ENCODE results near the gene TOR3A.
A peak's percentile ranks its signal among the peaks of the same experiment; 100 is the strongest.
"Not testable (repeated sequence)": the region's sequence is repeated elsewhere in the genome, so short reads cannot be mapped to it uniquely, and the experiment has no call there.

Gene TOR3A
- 29.0 to 49.8 (median 37.4) reads per million in 9 experiments for total RNA-seq

DNA sequence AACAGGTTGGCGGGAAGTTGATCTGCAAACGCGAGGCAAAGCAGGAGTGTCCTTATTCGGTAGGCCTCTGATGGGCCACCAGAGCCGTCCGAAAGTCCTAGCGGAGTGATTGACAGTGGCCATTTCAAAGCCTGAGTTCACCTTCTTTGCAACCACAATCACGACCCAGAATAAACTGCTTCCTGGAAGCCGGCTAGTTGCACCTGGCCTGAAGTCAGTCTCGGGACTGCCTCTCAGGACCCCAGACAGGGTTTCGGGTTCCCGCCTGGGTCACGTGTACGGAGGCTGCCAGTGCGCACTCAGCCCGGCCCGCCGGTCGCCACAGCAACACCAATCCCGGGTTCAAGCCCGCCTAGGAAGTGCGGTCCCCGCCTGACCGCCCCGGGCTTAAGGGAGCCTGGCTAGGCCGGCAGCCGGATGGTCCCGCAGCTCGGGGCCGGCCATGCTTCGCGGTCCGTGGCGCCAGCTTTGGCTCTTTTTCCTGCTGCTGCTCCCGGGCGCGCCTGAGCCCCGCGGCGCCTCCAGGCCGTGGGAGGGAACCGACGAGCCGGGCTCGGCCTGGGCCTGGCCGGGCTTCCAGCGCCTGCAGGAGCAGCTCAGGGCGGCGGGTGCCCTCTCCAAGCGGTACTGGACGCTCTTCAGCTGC is at the start of gene TOR3A:
TSS of gene TOR3A (plus strand) at position 384 of the 646 bp plus-strand sequence. CDS start at position 443, 59 bp downstream.
- H3K36me3 Mint-ChIP-seq (ENCODE audit: insufficient read depth) = peaks cover 31% of the 10 kb centered on the region
- ATAC-seq (replicated peaks) (peak; percentile 75), DNase-seq (peak; percentile 66 to 68 (median 68))
- H3K4me3 Mint-ChIP-seq = peak within 1 kb of the TSS; percentile 99
- H3K27me3 Mint-ChIP-seq = no peaks in the 10 kb centered on the region
- peak within 1 kb of the TSS; percentile 97 to 98 for H3K27ac Mint-ChIP-seq
- H3K9me3 Mint-ChIP-seq = no peaks in the 10 kb centered on the region
- peaks cover 21 to 26% of the 10 kb centered on the region in 2 donors for H3K4me1 Mint-ChIP-seq (ENCODE audit: low read depth in 2 of 2)

DNA sequence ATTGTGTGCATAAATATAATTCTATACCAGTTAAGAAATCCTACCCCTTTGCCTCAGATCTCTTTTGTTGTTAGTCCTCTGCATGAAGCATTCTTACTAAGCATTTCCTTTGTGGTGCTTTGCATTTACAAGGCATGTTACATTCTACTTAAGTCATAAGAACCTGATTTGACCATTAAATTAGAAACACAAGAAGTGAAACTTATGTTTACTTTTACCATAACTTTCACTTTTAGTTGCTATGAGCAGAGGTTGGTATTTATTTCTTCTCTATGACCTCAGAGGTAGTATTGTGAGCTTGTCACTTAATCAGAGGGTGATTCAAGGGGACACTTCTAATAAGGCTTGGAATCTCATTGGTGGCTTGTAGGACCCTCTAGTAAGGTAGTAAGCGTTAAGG is 47.1 kb upstream of the TOR3A start:
- peak; percentile 58 for ATAC-seq (replicated peaks)
- DNase-seq = no peak
- H3K27ac Mint-ChIP-seq = peak overlapping the region; percentile 49 to 93
- no peaks in the 10 kb centered on the region for H3K36me3 Mint-ChIP-seq (ENCODE audit: insufficient read depth)
- no peaks in the 10 kb centered on the region for H3K9me3 Mint-ChIP-seq
- peaks cover 44 to 76% of the 10 kb centered on the region in 2 donors for H3K4me1 Mint-ChIP-seq (ENCODE audit: low read depth in 2 of 2)
- H3K4me3 Mint-ChIP-seq = peak overlapping the region in 1 of 2 donors; percentile 24
- no peaks in the 10 kb centered on the region for H3K27me3 Mint-ChIP-seq

DNA sequence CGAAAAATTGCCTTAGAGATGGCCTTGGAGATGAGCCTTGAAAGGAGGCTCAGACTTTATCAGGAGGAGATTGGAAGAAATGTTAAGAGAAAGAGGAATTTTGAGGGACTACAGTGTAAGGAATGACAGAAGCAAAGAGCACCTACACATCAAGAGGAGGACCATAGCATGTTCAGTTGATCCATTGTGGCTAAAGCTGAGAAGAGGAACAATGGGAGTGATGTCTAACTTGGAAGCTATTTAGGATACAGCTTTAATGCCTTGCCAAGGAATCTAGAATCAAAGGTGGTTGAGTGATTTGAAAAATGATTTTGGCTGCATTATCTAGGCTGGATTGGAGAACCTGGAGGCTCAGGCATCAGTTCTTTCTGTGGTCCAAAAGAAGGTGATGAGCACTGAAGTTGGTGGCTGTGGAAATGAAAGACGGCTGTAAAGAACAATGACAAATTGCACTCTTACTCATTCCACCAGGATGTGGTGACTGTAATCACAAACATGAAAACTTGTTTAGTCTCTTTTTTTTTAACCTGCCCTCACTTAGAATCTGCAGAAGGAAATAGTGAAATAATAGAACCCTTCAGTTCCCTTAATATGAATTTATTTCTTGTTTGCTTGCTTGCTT is 44.9 kb upstream of the TOR3A start:
- Mint-ChIP-seq H3K4me3 (peak overlapping the region in 1 of 2 donors; percentile 30), H3K27me3 (no peaks in the 10 kb centered on the region), H3K9me3 (no peaks in the 10 kb centered on the region), H3K36me3 (ENCODE audit: insufficient read depth) (no peaks in the 10 kb centered on the region), H3K27ac (peak overlapping the region; percentile 0 to 11), H3K4me1 (ENCODE audit: low read depth in 2 of 2) (peaks cover 37 to 56% of the 10 kb centered on the region in 2 donors)
- ATAC-seq (replicated peaks) (peak; percentile 68), DNase-seq (no peak)

GRCh38 chr1:179038528-179039281 is 43.2 kb upstream of the TOR3A start:
- peak overlapping the region in 1 of 2 donors; percentile 47 for H3K27ac Mint-ChIP-seq
- no peaks in the 10 kb centered on the region for H3K27me3 Mint-ChIP-seq
- H3K36me3 Mint-ChIP-seq (ENCODE audit: insufficient read depth) = peaks cover 4% of the 10 kb centered on the region
- no peaks in the 10 kb centered on the region for H3K9me3 Mint-ChIP-seq
- peaks cover 39 to 46% of the 10 kb centered on the region in 2 donors for H3K4me1 Mint-ChIP-seq (ENCODE audit: low read depth in 2 of 2)
- DNase-seq (no peak), ATAC-seq (replicated peaks) (no peak)
- no peak overlapping the region for H3K4me3 Mint-ChIP-seq

DNA sequence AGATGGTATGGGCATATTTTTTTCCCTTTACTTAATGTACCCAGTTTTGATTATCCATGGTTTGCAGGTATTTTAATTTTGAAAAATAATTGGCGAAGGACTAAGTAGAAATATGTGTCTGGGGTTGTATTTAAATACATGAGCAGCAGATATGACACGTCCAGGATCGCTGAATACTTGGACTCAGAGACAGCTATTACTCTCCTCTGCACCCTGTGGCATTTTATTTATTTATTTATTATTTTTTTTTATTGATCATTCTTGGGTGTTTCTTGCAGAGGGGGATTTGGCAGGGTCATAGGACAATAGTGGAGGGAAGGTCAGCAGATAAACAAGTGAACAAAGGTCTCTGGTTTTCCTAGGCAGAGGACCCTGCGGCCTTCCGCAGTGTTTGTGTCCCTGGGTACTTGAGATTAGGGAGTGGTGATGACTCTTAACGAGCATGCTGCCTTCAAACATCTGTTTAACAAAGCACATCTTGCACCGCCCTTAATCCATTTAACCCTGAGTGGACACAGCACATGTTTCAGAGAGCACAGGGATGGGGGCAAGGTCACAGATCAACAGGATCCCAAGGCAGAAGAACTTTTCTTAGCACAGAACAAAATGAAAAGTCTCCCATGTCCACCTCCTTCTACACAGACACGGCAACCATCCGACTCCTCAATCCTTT is 42.2 kb upstream of the TOR3A start:
- H3K4me1 Mint-ChIP-seq (ENCODE audit: low read depth in 2 of 2) = peaks cover 34 to 40% of the 10 kb centered on the region in 2 donors
- H3K9me3 Mint-ChIP-seq; H3K27ac Mint-ChIP-seq; H3K36me3 Mint-ChIP-seq (ENCODE audit: insufficient read depth); DNase-seq; H3K4me3 Mint-ChIP-seq; H3K27me3 Mint-ChIP-seq; ATAC-seq (replicated peaks): not testable (repeated sequence)

GRCh38 chr1:179040175-179040551 is 41.7 kb upstream of the TOR3A start:
- DNase-seq; H3K36me3 Mint-ChIP-seq (ENCODE audit: insufficient read depth); H3K4me3 Mint-ChIP-seq; ATAC-seq (replicated peaks); H3K27me3 Mint-ChIP-seq; H3K9me3 Mint-ChIP-seq; H3K27ac Mint-ChIP-seq: not testable (repeated sequence)
- peaks cover 29 to 35% of the 10 kb centered on the region in 2 donors for H3K4me1 Mint-ChIP-seq (ENCODE audit: low read depth in 2 of 2)

- peaks cover 7% of the 10 kb centered on the region for H3K36me3 Mint-ChIP-seq (ENCODE audit: insufficient read depth)
- no peaks in the 10 kb centered on the region for H3K27me3 Mint-ChIP-seq
- H3K4me3 Mint-ChIP-seq = no peak overlapping the region
- ATAC-seq (replicated peaks) (no peak), DNase-seq (no peak)
- H3K4me1 Mint-ChIP-seq (ENCODE audit: low read depth in 2 of 2) = peaks cover 15 to 16% of the 10 kb centered on the region in 2 donors
- peak overlapping the region in 1 of 2 donors; percentile 46 for H3K27ac Mint-ChIP-seq
- H3K9me3 Mint-ChIP-seq = no peaks in the 10 kb centered on the region
Observed at GRCh38 chr1:179042087-179042486, 39.8 kb upstream of the TOR3A start.

DNA sequence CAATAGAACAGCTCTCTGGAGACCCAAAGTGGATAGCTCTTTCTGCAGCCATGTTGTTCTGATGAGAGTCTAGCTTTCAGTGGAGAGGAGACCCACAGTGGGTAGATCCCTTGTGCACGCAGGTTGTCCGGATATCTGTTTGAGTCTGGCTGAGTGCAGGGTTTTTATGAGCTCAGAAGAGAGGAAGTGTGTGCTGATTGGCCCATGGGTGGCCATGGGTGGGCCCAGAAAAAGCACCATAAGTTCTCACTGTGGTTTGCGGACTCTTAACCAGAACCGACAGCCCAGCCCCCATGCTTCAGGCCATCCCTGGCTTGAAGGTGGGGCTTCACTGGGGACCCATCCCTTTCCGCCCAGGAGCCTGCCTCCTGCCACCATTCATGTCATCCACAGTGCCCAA is 39.2 kb upstream of the TOR3A start:
- H3K4me1 Mint-ChIP-seq (ENCODE audit: low read depth in 2 of 2) = peaks cover 15 to 17% of the 10 kb centered on the region in 2 donors
- H3K4me3 Mint-ChIP-seq = no peak overlapping the region
- no peak for DNase-seq
- H3K27me3 Mint-ChIP-seq = no peaks in the 10 kb centered on the region
- no peak for ATAC-seq (replicated peaks)
- peaks cover 10% of the 10 kb centered on the region for H3K36me3 Mint-ChIP-seq (ENCODE audit: insufficient read depth)
- no peaks in the 10 kb centered on the region for H3K9me3 Mint-ChIP-seq
- no peak overlapping the region for H3K27ac Mint-ChIP-seq

DNA sequence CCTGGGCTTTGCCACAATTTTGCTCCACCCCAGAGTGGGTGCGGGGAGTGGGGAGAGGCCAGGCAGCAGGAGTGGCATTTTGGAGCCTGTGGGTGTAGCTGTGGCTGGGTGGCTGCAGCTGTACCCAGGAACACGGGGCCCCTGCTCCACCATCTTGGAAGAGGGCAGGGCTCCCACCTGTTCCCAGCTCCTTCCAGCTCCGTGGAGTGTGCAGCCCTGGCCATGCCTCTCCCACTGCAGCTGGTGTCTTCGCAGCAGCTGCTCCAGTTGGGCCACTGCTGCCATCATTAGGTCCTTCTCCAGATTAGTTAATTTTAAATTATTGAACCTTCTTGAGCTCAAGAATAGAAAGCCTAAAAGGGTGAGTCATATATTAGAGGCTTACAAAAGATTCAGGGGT is 38.6 kb upstream of the TOR3A start:
- Mint-ChIP-seq H3K9me3 (no peaks in the 10 kb centered on the region), H3K36me3 (ENCODE audit: insufficient read depth) (peaks cover 10% of the 10 kb centered on the region), H3K27ac (no peak overlapping the region), H3K4me1 (ENCODE audit: low read depth in 2 of 2) (peaks cover 15 to 18% of the 10 kb centered on the region in 2 donors), H3K27me3 (no peaks in the 10 kb centered on the region), H3K4me3 (no peak overlapping the region)
- ATAC-seq (replicated peaks) (no peak), DNase-seq (no peak)

DNA sequence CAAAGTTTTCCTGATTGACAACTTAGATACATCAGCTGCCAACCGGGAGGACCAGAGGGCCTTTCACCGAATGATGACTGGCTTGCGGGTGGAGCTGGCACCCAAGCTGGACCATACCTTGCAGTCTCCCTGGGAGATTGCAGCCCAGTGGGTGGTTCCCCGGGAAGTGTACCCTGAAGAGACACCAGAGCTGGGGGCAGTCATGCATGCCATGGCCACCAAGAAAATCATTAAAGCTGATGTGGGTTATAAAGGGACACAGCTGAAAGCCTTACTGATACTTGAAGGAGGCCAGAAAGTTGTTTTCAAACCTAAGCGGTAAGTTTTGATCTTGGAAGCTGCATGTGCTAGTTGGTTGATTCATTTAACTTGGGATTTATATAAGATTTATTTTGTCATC is 38.0 kb upstream of the TOR3A start:
- H3K9me3 Mint-ChIP-seq = no peaks in the 10 kb centered on the region
- ATAC-seq (replicated peaks) (no peak), DNase-seq (no peak)
- H3K27ac Mint-ChIP-seq = peak overlapping the region in 1 of 2 donors; percentile 36
- H3K27me3 Mint-ChIP-seq = no peaks in the 10 kb centered on the region
- no peak overlapping the region for H3K4me3 Mint-ChIP-seq
- H3K36me3 Mint-ChIP-seq (ENCODE audit: insufficient read depth) = peaks cover 10% of the 10 kb centered on the region
- H3K4me1 Mint-ChIP-seq (ENCODE audit: low read depth in 2 of 2) = peaks cover 9 to 14% of the 10 kb centered on the region in 2 donors

DNA sequence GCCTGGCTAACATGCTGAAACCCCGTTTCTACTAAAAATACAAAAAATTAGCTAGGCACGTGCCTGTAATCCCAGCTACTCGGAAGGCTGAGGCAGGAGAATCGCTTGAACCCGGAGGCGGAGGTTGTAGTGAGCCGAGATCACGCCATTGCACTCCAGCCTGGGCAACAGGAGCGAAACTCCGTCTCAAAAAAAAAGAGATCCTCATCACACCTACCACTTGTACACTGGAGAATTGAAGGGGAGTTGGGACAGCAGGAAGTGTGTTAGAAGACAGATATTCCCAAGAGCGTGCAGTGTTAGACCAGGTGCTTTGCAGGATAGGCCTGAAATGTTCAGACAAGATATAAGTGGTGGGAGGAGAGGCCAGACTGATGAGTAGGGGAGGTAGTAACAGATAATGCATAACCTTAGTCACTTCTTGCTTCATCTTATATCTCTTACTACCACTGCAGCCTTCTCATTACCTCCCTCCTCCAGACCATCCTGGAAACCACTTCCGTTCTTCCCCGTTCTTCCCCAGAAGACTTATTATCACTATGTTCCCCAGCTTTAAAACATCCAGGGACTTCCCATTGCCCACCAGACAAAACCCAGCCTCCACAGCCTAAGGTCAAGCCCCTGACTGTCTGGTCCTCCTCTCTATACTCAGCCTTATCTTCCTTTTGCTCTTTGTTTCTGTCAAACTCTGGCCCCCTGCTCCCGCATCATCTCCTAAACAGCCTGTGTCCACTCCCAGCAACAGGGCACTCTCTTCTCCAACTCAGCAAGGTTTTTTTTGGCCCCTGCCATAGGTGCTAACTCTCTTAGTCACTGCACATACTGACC is 34.8 kb upstream of the TOR3A start:
- Mint-ChIP-seq H3K27ac (peak overlapping the region in 1 of 2 donors; percentile 39), H3K9me3 (no peaks in the 10 kb centered on the region)

GRCh38 chr1:179047636-179047997 is 34.3 kb upstream of the TOR3A start:
- Mint-ChIP-seq H3K4me3 (no peak overlapping the region), H3K27ac (no peak overlapping the region), H3K27me3 (no peaks in the 10 kb centered on the region), H3K4me1 (ENCODE audit: low read depth in 2 of 2) (peaks cover 5 to 11% of the 10 kb centered on the region in 2 donors), H3K36me3 (ENCODE audit: insufficient read depth) (peaks cover 14% of the 10 kb centered on the region), H3K9me3 (no peaks in the 10 kb centered on the region)
- ATAC-seq (replicated peaks) (no peak), DNase-seq (no peak)

More for the DNA sequence above, 34.8 kb upstream of the TOR3A start:
- Mint-ChIP-seq H3K4me3 (no peak overlapping the region), H3K27me3 (no peaks in the 10 kb centered on the region), H3K36me3 (ENCODE audit: insufficient read depth) (peaks cover 14% of the 10 kb centered on the region), H3K4me1 (ENCODE audit: low read depth in 2 of 2) (peaks cover 5 to 11% of the 10 kb centered on the region in 2 donors)
- DNase-seq (no peak), ATAC-seq (replicated peaks) (no peak)
